IPS DF 4.7 (cell line): ENCODE measurements around the gene RING1.
A peak's percentile ranks its signal among the peaks of the same experiment; 100 is the strongest.

Source experiments
- DNase-seq: peaks from one replicate; pipeline ENCODE4 v3.0.0-alpha.2; 2013; ENCODE audit warnings: low spot score; ENCODE audit errors: extremely low read depth

The RING1 gene

GRCh38 chr6:33192105-33192646 lies 16.1 kb upstream of the RING1 start, which contains the start of gene COL11A2:
TSS of gene COL11A2 (minus strand) at chr6:33192467. CDS start at chr6:33192240, 227 bp downstream.
- DNase-seq, result no peak

- DNase-seq, result no peak
Observed at GRCh38 chr6:33192671-33193602, 15.4 kb upstream of the RING1 start.

GRCh38 chr6:33193619-33194018 lies 14.7 kb upstream of the RING1 start:
- no peak for DNase-seq

GRCh38 chr6:33194431-33194979 lies 13.8 kb upstream of the RING1 start:
- no peak for DNase-seq

- DNase-seq, result no peak
Observed at GRCh38 chr6:33195304-33196165, 12.8 kb upstream of the RING1 start.

GRCh38 chr6:33197431-33198048 lies 10.8 kb upstream of the RING1 start:
- DNase-seq, result no peak

- no peak for DNase-seq
Observed at GRCh38 chr6:33198159-33198852, 10.0 kb upstream of the RING1 start.

GRCh38 chr6:33198853-33199436 lies 9.4 kb upstream of the RING1 start:
- DNase-seq, result no peak

GRCh38 chr6:33199687-33200218 lies 8.5 kb upstream of the RING1 start:
- DNase-seq, result no peak

- peak; percentile 97 for DNase-seq
Observed at GRCh38 chr6:33200219-33201146, 7.8 kb upstream of the RING1 start, which contains the start of the genes RXRB and SLC39A7. TSS of gene RXRB (minus strand) at chr6:33200665. CDS start at chr6:33200476, 189 bp downstream. TSS of gene SLC39A7 (plus strand) at chr6:33200867. CDS start at chr6:33201246, 379 bp downstream.

GRCh38 chr6:33201147-33201545 lies 7.2 kb upstream of the RING1 start:
- no peak for DNase-seq

- DNase-seq, result no peak
Observed at GRCh38 chr6:33201935-33202334, 6.4 kb upstream of the RING1 start.

GRCh38 chr6:33202799-33203198 lies 5.5 kb upstream of the RING1 start:
- no peak for DNase-seq

GRCh38 chr6:33203443-33204164 lies 4.7 kb upstream of the RING1 start:
- DNase-seq, result no peak

GRCh38 chr6:33204165-33204414 lies 4.2 kb upstream of the RING1 start:
- DNase-seq, result no peak

- no peak for DNase-seq
Observed at GRCh38 chr6:33204415-33205190, 3.7 kb upstream of the RING1 start, which contains the start of gene HSD17B8. TSS of gene HSD17B8 (plus strand) at chr6:33204655. CDS start at chr6:33204669, 14 bp downstream.
